RWPE2 (cell line): ENCODE measurements around the gene LRFN2.

ENCODE experiments used
- ATAC-seq: fragments of 200-7000 bp; cut with Tn5 transposase; 3 replicates; pipeline ENCODE4 v1.9.1; 2021; ENCODE audit warnings: low read depth
- DNase-seq: peaks from one replicate; pipeline ENCODE4 v3.0.0-alpha.2; 2020; ENCODE audit warnings: low spot score
- H3K27ac ChIP-seq: fragments of 450-650 bp; 2 replicates; pipeline ENCODE4 v1.5.1; 2017; ENCODE audit warnings: mild to moderate bottlenecking; ENCODE audit not compliant: poor library complexity, severe bottlenecking
- H3K27me3 ChIP-seq: fragments of 250-450 bp; sonication (Bioruptor Pico); 2 replicates; pipeline ENCODE4 v1.5.1; 2021; ENCODE audit warnings: mild to moderate bottlenecking, moderate library complexity; ENCODE audit not compliant: insufficient read depth, poor library complexity, severe bottlenecking
- H3K36me3 ChIP-seq: fragments of 250-450 bp; sonication (Bioruptor Pico); 2 replicates; pipeline ENCODE4 v1.5.1; 2020; ENCODE audit warnings: low read depth, mild to moderate bottlenecking, moderate library complexity
- H3K4me1 ChIP-seq: fragments of 250-450 bp; sonication (Bioruptor Pico); 2 replicates; pipeline ENCODE4 v1.5.1; 2021; ENCODE audit warnings: mild to moderate bottlenecking, moderate library complexity; ENCODE audit not compliant: insufficient read depth, poor library complexity, severe bottlenecking
- H3K4me3 ChIP-seq: fragments of 250-450 bp; sonication (Bioruptor Pico); 2 replicates; pipeline ENCODE4 v1.5.1; 2021; ENCODE audit warnings: mild to moderate bottlenecking, moderate library complexity; ENCODE audit not compliant: severe bottlenecking
- H3K9me3 ChIP-seq: fragments of 250-450 bp; sonication (Bioruptor Pico); 2 replicates; pipeline ENCODE4 v1.5.1; 2021; ENCODE audit warnings: mild to moderate bottlenecking, moderate library complexity; ENCODE audit not compliant: severe bottlenecking
- TF ChIP-seq, protein P1 (sequence below): fragments of 450-650 bp; IDR thresholded peaks from one replicate; pipeline ENCODE4 v1.5.1; 2017; ENCODE audit warnings: mild to moderate bottlenecking, moderate library complexity; ENCODE audit not compliant: poor library complexity, severe bottlenecking

Gene LRFN2

DNA sequence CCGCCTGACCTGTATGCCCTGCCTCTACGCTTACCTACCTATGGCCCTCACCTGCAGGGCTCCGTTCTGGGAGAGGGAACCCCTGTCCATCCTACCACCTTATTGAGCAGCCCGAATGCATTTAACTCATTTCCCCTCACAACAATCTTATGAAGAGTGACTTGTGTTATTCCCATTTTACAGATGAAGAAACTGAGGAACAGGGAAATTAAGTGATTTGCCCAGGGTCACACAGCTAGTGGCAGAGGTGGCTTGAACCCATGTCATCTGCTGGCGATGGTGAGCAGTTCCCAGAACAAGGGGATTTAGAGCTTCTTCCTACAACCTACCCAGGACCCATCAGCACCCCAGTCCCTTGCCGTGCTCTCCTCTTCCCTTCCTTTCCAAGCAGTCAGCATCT is 42.3 kb upstream of the LRFN2 start:
- DNase-seq (no peak), ATAC-seq (no peak)
- no peaks in the 10 kb centered on the region for H3K9me3 ChIP-seq
- H3K4me1 ChIP-seq, result no peaks in the 10 kb centered on the region
- H3K27ac ChIP-seq, result no peak overlapping the region
- no peak overlapping the region for H3K4me3 ChIP-seq
- TF ChIP-seq, protein P1, sequence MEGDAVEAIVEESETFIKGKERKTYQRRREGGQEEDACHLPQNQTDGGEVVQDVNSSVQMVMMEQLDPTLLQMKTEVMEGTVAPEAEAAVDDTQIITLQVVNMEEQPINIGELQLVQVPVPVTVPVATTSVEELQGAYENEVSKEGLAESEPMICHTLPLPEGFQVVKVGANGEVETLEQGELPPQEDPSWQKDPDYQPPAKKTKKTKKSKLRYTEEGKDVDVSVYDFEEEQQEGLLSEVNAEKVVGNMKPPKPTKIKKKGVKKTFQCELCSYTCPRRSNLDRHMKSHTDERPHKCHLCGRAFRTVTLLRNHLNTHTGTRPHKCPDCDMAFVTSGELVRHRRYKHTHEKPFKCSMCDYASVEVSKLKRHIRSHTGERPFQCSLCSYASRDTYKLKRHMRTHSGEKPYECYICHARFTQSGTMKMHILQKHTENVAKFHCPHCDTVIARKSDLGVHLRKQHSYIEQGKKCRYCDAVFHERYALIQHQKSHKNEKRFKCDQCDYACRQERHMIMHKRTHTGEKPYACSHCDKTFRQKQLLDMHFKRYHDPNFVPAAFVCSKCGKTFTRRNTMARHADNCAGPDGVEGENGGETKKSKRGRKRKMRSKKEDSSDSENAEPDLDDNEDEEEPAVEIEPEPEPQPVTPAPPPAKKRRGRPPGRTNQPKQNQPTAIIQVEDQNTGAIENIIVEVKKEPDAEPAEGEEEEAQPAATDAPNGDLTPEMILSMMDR, result no peak
- no peaks in the 10 kb centered on the region for H3K36me3 ChIP-seq
- no peaks in the 10 kb centered on the region for H3K27me3 ChIP-seq

DNA sequence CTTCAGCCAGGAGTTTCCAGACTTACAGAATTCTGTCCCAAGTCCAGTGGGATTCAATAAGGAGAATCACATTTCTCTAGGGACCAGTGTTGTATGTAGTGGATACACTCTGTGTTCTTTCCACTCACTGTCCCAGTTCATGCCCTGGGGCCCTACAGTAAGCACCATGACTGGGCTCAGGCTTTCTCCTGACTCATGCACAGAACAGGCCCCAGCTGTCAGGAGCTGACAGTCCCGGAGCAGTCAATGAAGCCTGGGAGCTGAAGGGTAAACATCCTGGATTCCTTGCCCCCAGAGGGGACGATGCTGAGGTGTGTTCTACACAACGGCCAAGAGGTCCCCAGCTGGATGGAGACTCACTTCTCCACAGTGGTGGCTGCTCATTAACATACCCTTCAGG is 40.2 kb upstream of the LRFN2 start:
- DNase-seq (no peak), ATAC-seq (peak; percentile 71; the same call in 2 of the 3 replicates)
- no peak overlapping the region for H3K4me3 ChIP-seq
- no peaks in the 10 kb centered on the region for H3K27me3 ChIP-seq
- H3K27ac ChIP-seq, result no peak overlapping the region
- H3K4me1 ChIP-seq, result no peaks in the 10 kb centered on the region
- H3K9me3 ChIP-seq, result no peaks in the 10 kb centered on the region
- no peaks in the 10 kb centered on the region for H3K36me3 ChIP-seq
- TF ChIP-seq, protein P1, result no peak

GRCh38 chr6:40626886-40627285 is 39.7 kb upstream of the LRFN2 start:
- no peak for DNase-seq
- H3K27ac ChIP-seq, result no peak overlapping the region
- ATAC-seq, result 0 out of 3 replicates have a peak, but pooled peaks have one; percentile 38
- TF ChIP-seq, protein P1, result no peak
- no peaks in the 10 kb centered on the region for H3K4me1 ChIP-seq
- H3K9me3 ChIP-seq, result no peaks in the 10 kb centered on the region
- H3K4me3 ChIP-seq, result no peak overlapping the region
- no peaks in the 10 kb centered on the region for H3K27me3 ChIP-seq
- H3K36me3 ChIP-seq, result no peaks in the 10 kb centered on the region

- Histone ChIP-seq H3K27me3 (peaks cover 5% of the 10 kb centered on the region), H3K4me1 (no peaks in the 10 kb centered on the region), H3K4me3 (no peak overlapping the region), H3K36me3 (no peaks in the 10 kb centered on the region), H3K9me3 (no peaks in the 10 kb centered on the region), H3K27ac (no peak overlapping the region)
- ATAC-seq, result no peak
- TF ChIP-seq, protein P1, result no peak
- DNase-seq, result no peak
These were observed 36.8 kb upstream of the LRFN2 start for GRCh38 chr6:40623932-40624331.

DNA sequence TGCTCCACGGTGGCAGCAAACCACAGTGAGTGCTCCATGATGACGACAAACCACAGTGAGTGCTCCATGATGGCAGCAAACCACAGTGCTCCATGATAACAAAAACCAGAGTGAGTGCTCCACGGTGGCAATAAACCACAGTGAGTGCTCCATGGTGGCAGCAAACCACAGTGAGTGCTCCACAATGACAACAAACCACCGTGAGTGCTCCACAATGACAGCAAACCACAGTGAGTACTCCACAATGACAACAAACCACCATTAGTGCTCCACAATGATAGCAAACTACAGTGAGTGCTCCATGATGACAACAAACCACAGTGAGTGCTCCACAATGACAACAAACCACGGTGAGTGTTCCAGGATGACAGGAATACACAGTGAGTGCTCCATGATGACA is 36.0 kb upstream of the LRFN2 start:
- Histone ChIP-seq H3K4me1 (no peaks in the 10 kb centered on the region), H3K36me3 (no peaks in the 10 kb centered on the region), H3K27ac (no peak overlapping the region), H3K27me3 (peaks cover 11% of the 10 kb centered on the region), H3K4me3 (no peak overlapping the region), H3K9me3 (no peaks in the 10 kb centered on the region)
- TF ChIP-seq, protein P1, result no peak
- ATAC-seq (no peak), DNase-seq (no peak)
